Skin of body (tissue), 2 donors: ENCODE measurements around the gene BBIP1. TPM values are rescaled to one million over a fixed set of nuclear protein-coding genes. Genes with fewer than 3 reads are reported as not detected.
A peak's percentile ranks its signal among the peaks of the same experiment; 100 is the strongest.
"Not testable (repeated sequence)": the region's sequence is repeated elsewhere in the genome, so short reads cannot be mapped to it uniquely, and the experiment has no call there.

ENCODE experiments used
- DNase-seq: peaks from one replicate; lab custom pipeline; 2025; lab: John Stamatoyannopoulos, UW
- total RNA-seq: library from RNA; depleted of rRNA; stranded (reverse); fragments of >200 nt; gene quantifications from one replicate; pipeline ENCODE4 v1.2.3, GENCODE V29; 2014

The BBIP1 gene
- total RNA-seq, 1 donor from 2014 or later, result 13.8 TPM

- no peak for DNase-seq
Measured at GRCh38 chr10:110885932-110886674, 32.9 kb downstream of the BBIP1 start.

- no peak for DNase-seq
Measured at GRCh38 chr10:110883924-110884323, 35.1 kb downstream of the BBIP1 start.

- DNase-seq, result no peak
Measured at GRCh38 chr10:110881905-110882304, 37.1 kb downstream of the BBIP1 start.

- no peak for DNase-seq
Measured at GRCh38 chr10:110881247-110881646, 37.7 kb downstream of the BBIP1 start.

GRCh38 chr10:110880012-110880411 is 39.0 kb downstream of the BBIP1 start:
- DNase-seq, result no peak

- no peak for DNase-seq
Measured at GRCh38 chr10:110876788-110877187, 42.2 kb downstream of the BBIP1 start.

- no peak for DNase-seq
Measured at GRCh38 chr10:110876000-110876399, 43.0 kb downstream of the BBIP1 start.

- no peak for DNase-seq
Measured at GRCh38 chr10:110873951-110874350, 45.0 kb downstream of the BBIP1 start.

GRCh38 chr10:110872984-110873923 is 45.7 kb downstream of the BBIP1 start:
- DNase-seq, result peak; percentile 39

- DNase-seq, result peak; percentile 86
Measured at GRCh38 chr10:110872145-110872983, 46.6 kb downstream of the BBIP1 start.

- DNase-seq, result peak; percentile 99
Measured at GRCh38 chr10:110871298-110872084, 47.5 kb downstream of the BBIP1 start, which contains the start of gene PDCD4. Gene PDCD4, plus strand, starts transcription at chr10:110871928. Its CDS starts 4,100 bp downstream, at chr10:110876028.

GRCh38 chr10:110870823-110871297 is 48.1 kb downstream of the BBIP1 start:
- peak; percentile 66 for DNase-seq

- DNase-seq, result no peak
Measured at GRCh38 chr10:110868981-110869380, 50.0 kb downstream of the BBIP1 start.

- no peak for DNase-seq
Measured at GRCh38 chr10:110867807-110868465, 51.0 kb downstream of the BBIP1 start.

GRCh38 chr10:110867011-110867806 is 51.8 kb downstream of the BBIP1 start:
- not testable (repeated sequence) for DNase-seq

GRCh38 chr10:110865809-110866482 is 53.0 kb downstream of the BBIP1 start:
- DNase-seq, result peak; percentile 31

- DNase-seq, result peak; percentile 73
Measured at GRCh38 chr10:110865186-110865808, 53.7 kb downstream of the BBIP1 start.

- peak; percentile 78 for DNase-seq
Measured at GRCh38 chr10:110864662-110865140, 54.3 kb downstream of the BBIP1 start.
